Right lobe of liver (tissue), 6 donors: ENCODE data around the gene PRDM16. TPM values are rescaled to one million over a fixed set of nuclear protein-coding genes. Genes with fewer than 3 reads are reported as not detected.

ENCODE experiments used
- ATAC-seq, 4 donors: fragments of 200-7000 bp; cut with Tn5 transposase; one replicate each; pipeline ENCODE4 v1.9.1; 2020; ENCODE audit warnings: mild to moderate bottlenecking in 4 of 4, moderate library complexity in 4 of 4
- DNase-seq, 3 donors: peaks; one replicate each; pipeline ENCODE4 v3.0.0-alpha.2; 2020
- H3K27ac ChIP-seq, 3 donors: fragments of 200-600 bp; one replicate each; pipeline ENCODE4 v1.8.0; 2022
- H3K27me3 ChIP-seq, 2 donors: fragments of 200-600 bp; one replicate each; pipeline ENCODE4 v1.8.0; 2022
- H3K36me3 ChIP-seq, 4 donors: fragments of 200-600 bp; sonication (generic) in 1 of 4; one replicate each; pipeline versions ENCODE4 v1.5.1 to v1.8.0; 2017 to 2022; ENCODE audit warnings: control low read depth in 1 of 4
- H3K4me1 ChIP-seq, 4 donors: fragments of 200-600 bp; sonication (generic) in 1 of 4; one replicate each; pipeline versions ENCODE4 v1.5.1 to v1.8.0; 2017 to 2022; ENCODE audit warnings: control low read depth in 1 of 4
- H3K4me3 ChIP-seq, 3 donors: fragments of 200-600 bp; one replicate each; pipeline ENCODE4 v1.8.0; 2022
- H3K9me3 ChIP-seq, 4 donors: fragments of 200-600 bp; sonication (generic) in 1 of 4; one replicate each; pipeline versions ENCODE4 v1.5.1 to v1.8.0; 2017 to 2022; ENCODE audit warnings: control low read depth in 1 of 4
- POLR2A ChIP-seq: fragments of 450-650 bp; IDR thresholded peaks from one replicate; pipeline ENCODE4 v1.6.1; 2017; ENCODE audit warnings: antibody characterized with exemption, mild to moderate bottlenecking
- WGBS: methylation state at CpG from one replicate; pipeline ENCODE4 v1.1.6; 2018; ENCODE audit warnings: low coverage, low lambda C conversion rate; ENCODE audit not compliant: insufficient coverage; ENCODE audit errors: missing lambda C conversion rate; 5-methylcytosine and 5-hydroxymethylcytosine counted together
- intact Hi-C, 2 donors: fragments of 100-400 bp; cut with DNase I; formaldehyde crosslinking; loops; one replicate each; pipeline versions ENCODE4 v1.11.2 to v1.14.1; 2022
- total RNA-seq, 6 experiments: library from RNA; depleted of rRNA in 2 of 6; stranded (reverse); fragments of >200 nt in 2 of 6; fragmentation: NEBNext Ultra II Directional in 3 of 6; extraction: Animal tissue kit (Norgen Biotek cat#: 25700) in 3 of 6; gene quantifications; one replicate each; pipeline versions ENCODE4 v1.1.0 to v1.2.4, GENCODE V29; 2016 to 2023
- TF ChIP-seq, protein P1 (sequence below), 4 donors: fragments of 200-600 bp in 3 of 4; fragments of 450-650 bp in 1 of 4; IDR thresholded peaks; one replicate each; pipeline versions ENCODE4 v1.5.1 to v1.8.0; 2016 to 2022; ENCODE audit warnings: antibody characterized with exemption in 4 of 4, mild to moderate bottlenecking in 2 of 4
- donor health status: DM: no; HTN: yes; CAD: no.
- donor health status: DM: no; HTN: no; CAD: no.
- donor health status: DM: no; HTN: no; CAD: no.
- donor health status: DM: no; HTN: yes; CAD: no.
- donor health status: DM: no; HTN: yes; CAD: no.

The PRDM16 gene
- total RNA-seq, 6 experiments from 2014 or later: 0.06 to 0.75 (median 0.28) TPM

DNA sequence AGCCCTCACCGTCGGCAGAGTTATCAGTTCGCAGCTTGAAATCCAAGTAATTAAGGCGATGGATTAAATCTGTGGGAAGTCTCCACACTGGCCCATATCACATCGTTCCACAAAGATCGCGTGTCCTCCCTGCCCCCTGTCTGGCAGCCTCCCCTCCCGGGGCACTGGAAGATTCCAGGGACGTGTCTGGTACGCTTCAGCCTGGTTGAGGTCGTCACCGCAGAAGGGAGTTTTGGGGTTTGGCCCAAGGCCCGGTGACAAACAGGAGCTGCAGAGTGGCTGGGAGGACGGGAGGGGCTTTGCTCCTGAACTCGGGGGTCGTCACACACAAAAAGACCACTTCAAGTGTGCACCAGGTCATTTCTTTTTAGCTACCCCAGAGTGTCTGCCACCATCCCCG lies 51.1 kb downstream of the PRDM16 start:
- H3K27ac ChIP-seq: no peak overlapping the region
- WGBS: 51% methylated on average over 4 of the region's 17 CpGs
- TF ChIP-seq, protein P1, sequence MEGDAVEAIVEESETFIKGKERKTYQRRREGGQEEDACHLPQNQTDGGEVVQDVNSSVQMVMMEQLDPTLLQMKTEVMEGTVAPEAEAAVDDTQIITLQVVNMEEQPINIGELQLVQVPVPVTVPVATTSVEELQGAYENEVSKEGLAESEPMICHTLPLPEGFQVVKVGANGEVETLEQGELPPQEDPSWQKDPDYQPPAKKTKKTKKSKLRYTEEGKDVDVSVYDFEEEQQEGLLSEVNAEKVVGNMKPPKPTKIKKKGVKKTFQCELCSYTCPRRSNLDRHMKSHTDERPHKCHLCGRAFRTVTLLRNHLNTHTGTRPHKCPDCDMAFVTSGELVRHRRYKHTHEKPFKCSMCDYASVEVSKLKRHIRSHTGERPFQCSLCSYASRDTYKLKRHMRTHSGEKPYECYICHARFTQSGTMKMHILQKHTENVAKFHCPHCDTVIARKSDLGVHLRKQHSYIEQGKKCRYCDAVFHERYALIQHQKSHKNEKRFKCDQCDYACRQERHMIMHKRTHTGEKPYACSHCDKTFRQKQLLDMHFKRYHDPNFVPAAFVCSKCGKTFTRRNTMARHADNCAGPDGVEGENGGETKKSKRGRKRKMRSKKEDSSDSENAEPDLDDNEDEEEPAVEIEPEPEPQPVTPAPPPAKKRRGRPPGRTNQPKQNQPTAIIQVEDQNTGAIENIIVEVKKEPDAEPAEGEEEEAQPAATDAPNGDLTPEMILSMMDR (IDR thresholded peaks at IDR 0.05): no peak
- TF ChIP-seq POLR2A: no peak
- no peaks in the 10 kb centered on the region for H3K9me3 ChIP-seq
- no peaks in the 10 kb centered on the region for H3K27me3 ChIP-seq
- intact Hi-C loops: no loop called here
- no peak overlapping the region for H3K4me3 ChIP-seq
- DNase-seq (no peak), ATAC-seq (no peak)
- H3K4me1 ChIP-seq: peaks cover 0 to 11% (median 0%) of the 10 kb centered on the region in 4 donors
- no peaks in the 10 kb centered on the region for H3K36me3 ChIP-seq

DNA sequence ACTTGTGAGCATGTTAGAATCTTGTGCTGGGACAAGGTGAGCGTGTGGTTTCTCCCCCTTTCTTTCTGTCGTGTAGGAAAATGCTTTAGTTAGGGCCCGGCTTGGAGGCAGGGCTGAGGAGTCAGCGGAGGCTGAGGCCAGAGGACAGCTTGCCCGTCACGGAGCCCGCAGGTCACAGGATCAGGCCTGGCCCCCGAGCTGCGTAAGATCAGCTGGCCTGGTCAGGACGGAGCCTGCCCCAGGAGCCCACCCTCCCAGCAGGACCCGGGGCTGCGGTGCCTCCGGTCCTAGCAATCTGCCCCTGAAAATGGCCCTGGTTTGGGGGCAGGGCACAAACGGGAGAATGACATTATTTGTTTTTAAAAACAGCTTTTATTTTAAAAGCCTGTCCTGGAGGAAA lies 52.0 kb downstream of the PRDM16 start:
- Histone ChIP-seq H3K36me3 (no peaks in the 10 kb centered on the region), H3K27ac (no peak overlapping the region), H3K27me3 (no peaks in the 10 kb centered on the region), H3K4me1 (peaks cover 0 to 15% (median 4%) of the 10 kb centered on the region in 4 donors), H3K9me3 (no peaks in the 10 kb centered on the region), H3K4me3 (no peak overlapping the region)
- intact Hi-C loops: no loop called here
- no peak for ATAC-seq
- 56% methylated on average over 3 of the region's 14 CpGs for WGBS
- DNase-seq: no peak
- TF ChIP-seq, protein P1 (IDR thresholded peaks at IDR 0.05): no peak
- no peak for TF ChIP-seq POLR2A

DNA sequence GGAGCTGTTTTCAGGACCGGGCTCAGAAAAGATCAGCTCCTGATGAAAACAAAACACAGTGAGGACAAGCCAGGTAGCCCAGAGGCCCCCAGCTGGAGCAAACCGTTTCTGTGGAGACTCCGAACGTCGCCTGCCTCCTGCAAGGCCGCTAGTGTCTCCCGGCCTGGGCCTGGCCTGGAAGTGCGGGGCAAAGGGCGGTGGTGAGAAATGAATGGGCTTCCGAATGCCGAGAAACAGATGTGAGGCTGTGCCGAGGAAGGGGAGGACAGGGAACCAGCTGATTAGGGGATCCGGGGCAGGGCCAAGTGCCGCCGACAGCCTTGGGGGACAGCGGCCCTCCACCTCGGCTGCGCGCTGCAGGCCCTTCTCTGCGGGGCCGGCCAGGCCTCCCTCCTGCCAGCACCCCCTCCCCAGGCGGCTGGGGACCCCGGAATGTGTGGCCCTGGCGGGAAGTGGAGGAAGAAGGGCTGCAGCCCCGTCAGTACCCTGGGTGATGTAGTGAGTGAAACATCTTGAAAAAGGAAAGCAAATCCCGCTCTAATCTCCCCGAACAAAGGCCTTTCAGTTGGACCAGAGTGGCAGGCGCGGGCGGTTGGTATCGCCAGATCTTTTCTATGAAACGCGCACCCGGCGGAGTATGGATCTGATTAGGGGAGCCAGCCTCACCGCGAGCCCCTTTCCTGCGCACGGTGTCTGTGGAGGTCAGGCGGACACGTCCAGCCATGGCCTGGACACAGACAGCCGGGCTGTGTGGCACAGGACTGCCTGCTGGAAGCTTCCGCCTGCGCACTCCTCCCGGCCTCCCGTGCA lies 52.6 kb downstream of the PRDM16 start:
- Histone ChIP-seq H3K9me3 (no peaks in the 10 kb centered on the region), H3K4me1 (peaks cover 0 to 19% (median 6%) of the 10 kb centered on the region in 4 donors), H3K36me3 (no peaks in the 10 kb centered on the region), H3K27me3 (no peaks in the 10 kb centered on the region), H3K4me3 (no peak overlapping the region), H3K27ac (no peak overlapping the region)
- DNase-seq (no peak), ATAC-seq (no peak)
- intact Hi-C loops: no loop called here
- WGBS: 55% methylated on average over 14 of the region's 46 CpGs
- TF ChIP-seq POLR2A: no peak
- TF ChIP-seq, protein P1 (IDR thresholded peaks at IDR 0.05): no peak

DNA sequence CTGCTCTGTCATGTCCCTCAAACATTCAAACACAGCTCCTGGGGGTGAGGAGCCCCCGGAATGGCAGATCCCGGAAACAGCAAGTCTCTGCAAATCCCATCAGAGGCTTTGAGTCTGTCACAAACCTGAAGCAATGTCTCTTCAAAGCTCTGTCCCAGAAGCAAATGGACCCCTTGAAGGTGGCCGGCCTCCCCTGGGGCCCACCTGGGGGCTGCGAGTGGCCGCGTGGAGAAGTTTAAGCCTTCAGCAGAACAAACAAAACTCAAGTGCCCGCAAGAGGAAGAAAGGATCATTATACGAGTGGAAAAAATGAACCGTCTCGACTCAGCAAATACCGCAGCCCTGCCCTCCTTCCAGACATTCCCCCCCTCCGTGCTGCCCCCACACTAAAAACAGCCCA lies 53.3 kb downstream of the PRDM16 start:
- H3K9me3 ChIP-seq: no peaks in the 10 kb centered on the region
- WGBS: 55% methylated on average over 2 of the region's 12 CpGs
- no peak overlapping the region for H3K27ac ChIP-seq
- TF ChIP-seq POLR2A: no peak
- TF ChIP-seq, protein P1 (IDR thresholded peaks at IDR 0.05): no peak
- H3K27me3 ChIP-seq: no peaks in the 10 kb centered on the region
- intact Hi-C loops: no loop called here
- H3K36me3 ChIP-seq: no peaks in the 10 kb centered on the region
- DNase-seq (no peak), ATAC-seq (no peak)
- H3K4me1 ChIP-seq: peaks cover 0 to 19% (median 6%) of the 10 kb centered on the region in 4 donors
- H3K4me3 ChIP-seq: no peak overlapping the region
